H9 (cell line): ENCODE measurements around the gene IL10. TPM values are rescaled to one million over a fixed set of nuclear protein-coding genes. Genes with fewer than 3 reads are reported as not detected.

ENCODE experiments used
- DNase-seq: peaks from one replicate; pipeline ENCODE4 v3.0.0-alpha.2; 2017
- H2AFZ ChIP-seq: one replicate; pipeline ENCODE4 v1.6.1; 2013; ENCODE audit warnings: mild to moderate bottlenecking, low read length, control low read depth, moderate library complexity
- H2AK5ac ChIP-seq: 2 replicates; pipeline ENCODE4 v1.6.1; 2013; ENCODE audit warnings: low read length, control low read depth, mixed read lengths; ENCODE audit not compliant: insufficient read length
- H2BK120ac ChIP-seq: one replicate; pipeline ENCODE4 v1.6.1; 2013; ENCODE audit warnings: low read depth, mild to moderate bottlenecking, low read length, control low read depth, inconsistent platforms; ENCODE audit not compliant: poor library complexity, severe bottlenecking
- H2BK12ac ChIP-seq: 2 replicates; pipeline ENCODE4 v1.6.1; 2013; ENCODE audit warnings: low read length, control low read depth, mixed read lengths, low read depth; ENCODE audit not compliant: insufficient read length
- H2BK15ac ChIP-seq: 2 replicates; pipeline ENCODE4 v1.6.1; 2013; ENCODE audit warnings: low read depth, low read length, control low read depth
- H2BK20ac ChIP-seq: one replicate; pipeline ENCODE4 v1.6.1; 2013; ENCODE audit warnings: low read depth, mild to moderate bottlenecking, low read length, control low read depth, inconsistent platforms; ENCODE audit not compliant: poor library complexity, severe bottlenecking
- H2BK5ac ChIP-seq: 2 replicates; pipeline ENCODE4 v1.6.1; 2013; ENCODE audit warnings: low read length, control low read depth, mixed read lengths; ENCODE audit not compliant: insufficient read length
- H3K14ac ChIP-seq: 2 replicates; pipeline ENCODE4 v1.6.1; 2013; ENCODE audit warnings: low read length, control low read depth; ENCODE audit not compliant: insufficient read depth
- H3K18ac ChIP-seq: 2 replicates; pipeline ENCODE4 v1.6.1; 2013; ENCODE audit warnings: low read depth, mild to moderate bottlenecking, mixed read lengths, low read length, control low read depth; ENCODE audit not compliant: insufficient read length
- H3K23ac ChIP-seq: 2 replicates; pipeline ENCODE4 v1.6.1; 2013; ENCODE audit warnings: low read length, control low read depth, mixed read lengths, low read depth; ENCODE audit not compliant: insufficient read length
- H3K23me2 ChIP-seq: 2 replicates; pipeline ENCODE4 v1.6.1; 2013; ENCODE audit warnings: low read depth, mild to moderate bottlenecking, mixed read lengths, low read length, control low read depth; ENCODE audit not compliant: insufficient read length, poor library complexity, severe bottlenecking
- H3K27ac ChIP-seq: 2 replicates; pipeline ENCODE4 v1.5.1; 2013; ENCODE audit warnings: low read length, control low read depth, mixed read lengths, low read depth; ENCODE audit not compliant: insufficient read length
- H3K27me3 ChIP-seq: 2 replicates; pipeline ENCODE4 v1.6.1; 2013; ENCODE audit warnings: low read length, control low read depth, inconsistent platforms; ENCODE audit not compliant: insufficient read depth
- H3K4ac ChIP-seq: 2 replicates; pipeline ENCODE4 v1.6.1; 2013; ENCODE audit warnings: low read depth, mild to moderate bottlenecking, control low read depth, inconsistent platforms, low read length, moderate library complexity
- H3K4me1 ChIP-seq: 2 replicates; pipeline ENCODE4 v1.6.1; 2013; ENCODE audit warnings: low read length, control low read depth, inconsistent platforms; ENCODE audit not compliant: insufficient read depth
- H3K4me2 ChIP-seq: 2 replicates; pipeline ENCODE4 v1.6.1; 2013; ENCODE audit warnings: low read length, control low read depth, mixed read lengths; ENCODE audit not compliant: insufficient read length, insufficient read depth
- H3K56ac ChIP-seq: 2 replicates; pipeline ENCODE4 v1.6.1; 2013; ENCODE audit warnings: low read depth, mild to moderate bottlenecking, mixed read lengths, low read length, control low read depth; ENCODE audit not compliant: insufficient read length
- H3K79me1 ChIP-seq: 2 replicates; pipeline ENCODE4 v1.6.1; 2013; ENCODE audit warnings: low read depth, mild to moderate bottlenecking, moderate library complexity, low read length, control low read depth, inconsistent platforms; ENCODE audit not compliant: insufficient read depth, poor library complexity, severe bottlenecking
- H3K79me2 ChIP-seq: 2 replicates; pipeline ENCODE4 v1.6.1; 2013; ENCODE audit warnings: low read length, control low read depth, inconsistent platforms; ENCODE audit not compliant: insufficient read depth
- H3K9ac ChIP-seq: 2 replicates; pipeline ENCODE4 v1.6.1; 2013; ENCODE audit warnings: low read length, control low read depth, mixed read lengths; ENCODE audit not compliant: insufficient read length; ENCODE audit errors: extremely low read depth
- H3K9me3 ChIP-seq: one replicate; pipeline ENCODE4 v1.6.1; 2013; ENCODE audit warnings: low read depth, low read length, inconsistent platforms; ENCODE audit not compliant: control insufficient read depth
- H3T11ph ChIP-seq: one replicate; pipeline ENCODE4 v1.6.1; 2013; ENCODE audit warnings: mild to moderate bottlenecking, low read length, control low read depth, inconsistent platforms
- H4K20me1 ChIP-seq: one replicate; pipeline ENCODE4 v1.6.1; 2013; ENCODE audit not compliant: control insufficient read depth, insufficient read length, insufficient read depth
- H4K5ac ChIP-seq: 2 replicates; pipeline ENCODE4 v1.6.1; 2013; ENCODE audit warnings: low read depth, mild to moderate bottlenecking, mixed read lengths, low read length, control low read depth; ENCODE audit not compliant: insufficient read length
- H4K8ac ChIP-seq: replicated peaks from 2 replicates; pipeline ENCODE4 v1.6.1; 2013; ENCODE audit warnings: low read length, control low read depth, mixed read lengths, low read depth; ENCODE audit not compliant: insufficient read length
- H4K91ac ChIP-seq: 2 replicates; pipeline ENCODE4 v1.6.1; 2013; ENCODE audit warnings: low read depth, mild to moderate bottlenecking, moderate library complexity, mixed read lengths, low read length, control low read depth; ENCODE audit not compliant: insufficient read length
- H3K27ac Mint-ChIP-seq, 3 experiments: 2 replicates in 2 of 3; 3 replicates in 1 of 3; pipeline ENCODE4 v1.8.0; 2020 to 2021; ENCODE audit warnings: mixed read lengths in 3 of 3, mild to moderate bottlenecking in 1 of 3, moderate library complexity in 1 of 3
- H3K27me3 Mint-ChIP-seq: 2 replicates; pipeline ENCODE4 v1.8.0; 2021; ENCODE audit warnings: low read depth, mild to moderate bottlenecking, moderate library complexity, mixed read lengths
- H3K36me3 Mint-ChIP-seq, 3 experiments: 2 replicates in 2 of 3; 3 replicates in 1 of 3; pipeline ENCODE4 v1.8.0; 2020 to 2021; ENCODE audit warnings: low read depth in 3 of 3, mixed read lengths in 3 of 3; ENCODE audit not compliant: insufficient read depth in 1 of 3
- H3K4me1 Mint-ChIP-seq, 2 experiments: 2 replicates each; pipeline ENCODE4 v1.8.0; 2020; ENCODE audit warnings: mixed read lengths in 2 of 2
- H3K4me3 Mint-ChIP-seq, 2 experiments: 2 replicates in 1 of 2; 3 replicates in 1 of 2; pipeline ENCODE4 v1.8.0; 2020 to 2021; ENCODE audit warnings: mild to moderate bottlenecking in 2 of 2, mixed read lengths in 2 of 2, moderate library complexity in 1 of 2
- H3K9me3 Mint-ChIP-seq, 2 experiments: 2 replicates in 1 of 2; 3 replicates in 1 of 2; pipeline ENCODE4 v1.8.0; 2020; ENCODE audit warnings: mild to moderate bottlenecking in 2 of 2, mixed read lengths in 2 of 2, moderate library complexity in 1 of 2
- WGBS: extraction: QIAGEN DNeasy Blood & Tissue Kit; methylation state at CpG from one replicate; pipeline ENCODE4 v1.1.7; 2013; ENCODE audit warnings: missing lambda C conversion rate, low lambda C conversion rate, mixed read lengths; ENCODE audit not compliant: insufficient read length; ENCODE audit errors: extremely low coverage; 5-methylcytosine and 5-hydroxymethylcytosine counted together
- total RNA-seq: library from RNA; stranded (reverse); gene quantifications from 2 replicates; pipeline ENCODE4 v1.2.1, GENCODE V29; 2021
- TF ChIP-seq, protein P1 (sequence below): fragments of 200-600 bp; sonication (generic); conservative IDR thresholded peaks from 3 replicates; pipeline ENCODE4 v1.8.0; 2021; ENCODE audit warnings: antibody characterized with exemption, mild to moderate bottlenecking

Gene IL10
- total RNA-seq, 1 experiment from 2014 or later, result not detected

- H3K4ac ChIP-seq, result no peak overlapping the region
- H2BK12ac ChIP-seq, result no peak overlapping the region
- H3K79me1 ChIP-seq, result no peaks in the 10 kb centered on the region
- no peaks in the 10 kb centered on the region for H3K79me2 ChIP-seq
- TF ChIP-seq, protein P1, sequence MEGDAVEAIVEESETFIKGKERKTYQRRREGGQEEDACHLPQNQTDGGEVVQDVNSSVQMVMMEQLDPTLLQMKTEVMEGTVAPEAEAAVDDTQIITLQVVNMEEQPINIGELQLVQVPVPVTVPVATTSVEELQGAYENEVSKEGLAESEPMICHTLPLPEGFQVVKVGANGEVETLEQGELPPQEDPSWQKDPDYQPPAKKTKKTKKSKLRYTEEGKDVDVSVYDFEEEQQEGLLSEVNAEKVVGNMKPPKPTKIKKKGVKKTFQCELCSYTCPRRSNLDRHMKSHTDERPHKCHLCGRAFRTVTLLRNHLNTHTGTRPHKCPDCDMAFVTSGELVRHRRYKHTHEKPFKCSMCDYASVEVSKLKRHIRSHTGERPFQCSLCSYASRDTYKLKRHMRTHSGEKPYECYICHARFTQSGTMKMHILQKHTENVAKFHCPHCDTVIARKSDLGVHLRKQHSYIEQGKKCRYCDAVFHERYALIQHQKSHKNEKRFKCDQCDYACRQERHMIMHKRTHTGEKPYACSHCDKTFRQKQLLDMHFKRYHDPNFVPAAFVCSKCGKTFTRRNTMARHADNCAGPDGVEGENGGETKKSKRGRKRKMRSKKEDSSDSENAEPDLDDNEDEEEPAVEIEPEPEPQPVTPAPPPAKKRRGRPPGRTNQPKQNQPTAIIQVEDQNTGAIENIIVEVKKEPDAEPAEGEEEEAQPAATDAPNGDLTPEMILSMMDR, result no peak
- Mint-ChIP-seq H3K4me1 (0 out of 4 replicates have a peak, but pooled peaks cover 0 to 2% of the 10 kb centered on the region in 2 experiments), H3K27me3 (peaks cover 16% of the 10 kb centered on the region), H3K36me3 (no peaks in the 10 kb centered on the region), H3K9me3 (no peaks in the 10 kb centered on the region), H3K27ac (no peak overlapping the region), H3K4me3 (no peak overlapping the region)
- H3K27me3 ChIP-seq, result no peaks in the 10 kb centered on the region
- no peak overlapping the region for H2BK5ac ChIP-seq
- H3K4me2 ChIP-seq, result no peak overlapping the region
- no peak overlapping the region for H2BK15ac ChIP-seq
- H3K23me2 ChIP-seq, result no peaks in the 10 kb centered on the region
- no peak overlapping the region for H3K14ac ChIP-seq
- no peak overlapping the region for H3K23ac ChIP-seq
- no peaks in the 10 kb centered on the region for H4K20me1 ChIP-seq
- no peak overlapping the region for H4K8ac ChIP-seq
- no peak overlapping the region for H2AFZ ChIP-seq
- no peak overlapping the region for H3K56ac ChIP-seq
- H3K9ac ChIP-seq, result no peak overlapping the region
- no peak for DNase-seq
- H2BK120ac ChIP-seq, result no peak overlapping the region
- no peak overlapping the region for H4K91ac ChIP-seq
- H2AK5ac ChIP-seq, result no peak overlapping the region
- H2BK20ac ChIP-seq, result no peak overlapping the region
- no peak overlapping the region for H4K5ac ChIP-seq
- no peaks in the 10 kb centered on the region for H3K9me3 ChIP-seq
- H3T11ph ChIP-seq, result no peak overlapping the region
- no peak overlapping the region for H3K27ac ChIP-seq
- H3K18ac ChIP-seq, result no peak overlapping the region
- H3K4me1 ChIP-seq, result no peaks in the 10 kb centered on the region
- no CpG with 5 or more reads among the region's 4 CpGs for WGBS
These were observed 30.1 kb upstream of the IL10 start for GRCh38 chr1:206802401-206802800.
